Muscle of leg (tissue), 16 donors: ENCODE results near the gene NUP35. TPM values are rescaled to one million over a fixed set of nuclear protein-coding genes. Genes with fewer than 3 reads are reported as not detected.
A peak's percentile ranks its signal among the peaks of the same experiment; 100 is the strongest.

Experiments
- DNase-seq: peaks from one replicate; pipeline ENCODE4 v3.0.0; 2013
- H3K27ac ChIP-seq: one replicate; pipeline ENCODE4 v1.5.1; 2013; ENCODE audit warnings: mild to moderate bottlenecking, low read length, control low read depth
- H3K27me3 ChIP-seq: one replicate; pipeline ENCODE4 v1.6.1; 2013; ENCODE audit warnings: low read length; ENCODE audit not compliant: control insufficient read depth, insufficient read depth
- H3K36me3 ChIP-seq: one replicate; pipeline ENCODE4 v1.6.1; 2013; ENCODE audit warnings: low read length; ENCODE audit not compliant: control insufficient read depth, insufficient read depth
- H3K4me1 ChIP-seq: one replicate; pipeline ENCODE4 v1.6.1; 2013; ENCODE audit warnings: low read length; ENCODE audit not compliant: control insufficient read depth, insufficient read depth
- H3K4me3 ChIP-seq: one replicate; pipeline ENCODE4 v1.5.1; 2013; ENCODE audit warnings: low read length, control low read depth
- H3K9me3 ChIP-seq: replicated peaks from 2 replicates; pipeline ENCODE4 v1.6.1; 2013; ENCODE audit warnings: low read depth, low read length; ENCODE audit not compliant: control insufficient read depth
- WGBS: methylation state at CpG from one replicate; pipeline ENCODE4 v1.1.5; 2013; ENCODE audit warnings: missing lambda C conversion rate; ENCODE audit not compliant: insufficient coverage; 5-methylcytosine and 5-hydroxymethylcytosine counted together
- long read RNA-seq, 11 donors: transcript quantifications; one replicate each; lab custom pipeline, GENCODE V29; 2026
- polyA plus RNA-seq, 8 donors: library from polyadenylated mRNA; unstranded; fragments of 120-200 nt; gene quantifications; one replicate each; pipeline versions ENCODE4 v1.2.1 to v1.2.3, GENCODE V29; 2013; ENCODE audit warnings: inconsistent platforms in 1 of 8, low replicate concordance in 1 of 8; ENCODE audit not compliant: insufficient read length in 8 of 8, insufficient read depth in 1 of 8
- total RNA-seq: library from RNA; stranded (reverse); fragments of 120-200 nt; gene quantifications from one replicate; pipeline ENCODE4 v1.2.4, GENCODE V29; 2013

NUP35 gene
- total RNA-seq (21.0 TPM), polyA plus RNA-seq (10 to 100 TPM; 13.8 to 17.9 (median 14.6) TPM)
- long read RNA-seq, donor 1, transcript NUP35-201 (9 exons, 1,633 nt) = major isoform, 5 of 5 reads
- long read RNA-seq, donor 1, partial matches to known transcripts = 0 of 5 reads
- long read RNA-seq, donor 1, other reads (novel, unspliced or antisense) = 0 of 5 reads
- long read RNA-seq, donor 2, partial matches to known transcripts = 0 of 3 reads
- long read RNA-seq, donor 2, other reads (novel, unspliced or antisense) = 0 of 3 reads
- long read RNA-seq, donor 3, transcript NUP35-201 (9 exons, 1,633 nt) = major isoform, 9 of 9 reads
- long read RNA-seq, donor 3, partial matches to known transcripts = 0 of 9 reads
- long read RNA-seq, donor 3, other reads (novel, unspliced or antisense) = 0 of 9 reads
- long read RNA-seq, donor 4, partial matches to known transcripts = 0 of 4 reads
- long read RNA-seq, donor 4, other reads (novel, unspliced or antisense) = 0 of 4 reads
- long read RNA-seq, donor 5, transcript NUP35-201 (9 exons, 1,633 nt) = major isoform, 11 of 14 reads
- long read RNA-seq, donor 5, partial matches to known transcripts = 0 of 14 reads
- long read RNA-seq, donor 5, other reads (novel, unspliced or antisense) = 0 of 14 reads
- long read RNA-seq, donor 6, transcript NUP35-201 (9 exons, 1,633 nt) = major isoform, 9 of 9 reads
- long read RNA-seq, donor 6, partial matches to known transcripts = 0 of 9 reads
- long read RNA-seq, donor 6, other reads (novel, unspliced or antisense) = 0 of 9 reads
- long read RNA-seq, donor 7, transcript NUP35-201 (9 exons, 1,633 nt) = major isoform, 5 of 5 reads
- long read RNA-seq, donor 7, partial matches to known transcripts = 0 of 5 reads
- long read RNA-seq, donor 7, other reads (novel, unspliced or antisense) = 0 of 5 reads
- long read RNA-seq, donor 8, partial matches to known transcripts = 0 of 3 reads
- long read RNA-seq, donor 8, other reads (novel, unspliced or antisense) = 0 of 3 reads
- long read RNA-seq, donor 9, transcript NUP35-201 (9 exons, 1,633 nt) = major isoform, 5 of 5 reads
- long read RNA-seq, donor 9, partial matches to known transcripts = 0 of 5 reads
- long read RNA-seq, donor 9, other reads (novel, unspliced or antisense) = 0 of 5 reads
- long read RNA-seq, donor 10, transcript NUP35-201 (9 exons, 1,633 nt) = major isoform, 8 of 9 reads
- long read RNA-seq, donor 10, partial matches to known transcripts = 0 of 9 reads
- long read RNA-seq, donor 10, other reads (novel, unspliced or antisense) = 0 of 9 reads
- long read RNA-seq, donor 11, transcript NUP35-201 (9 exons, 1,633 nt) = major isoform, 9 of 10 reads
- long read RNA-seq, donor 11, partial matches to known transcripts = 0 of 10 reads
- long read RNA-seq, donor 11, other reads (novel, unspliced or antisense) = 0 of 10 reads

- peak within 1 kb of the TSS; percentile 88 for H3K4me3 ChIP-seq
- H3K4me1 ChIP-seq = peaks cover 6% of the 10 kb centered on the region
- peak within 1 kb of the TSS; percentile 98 for H3K27ac ChIP-seq
- no peaks in the 10 kb centered on the region for H3K9me3 ChIP-seq
- WGBS = 0% methylated on average over 30 of the region's 43 CpGs
- no peaks in the 10 kb centered on the region for H3K36me3 ChIP-seq
- no peaks in the 10 kb centered on the region for H3K27me3 ChIP-seq
- peak; percentile 97 for DNase-seq
Observed at GRCh38 chr2:183124222-183124956, at the start of gene NUP35. Gene NUP35, plus strand, starts transcription at chr2:183124443. Its CDS starts 15 bp downstream, at chr2:183124458.

- no peaks in the 10 kb centered on the region for H3K36me3 ChIP-seq
- 0% methylated on average over 4 of the region's 8 CpGs for WGBS
- H3K27me3 ChIP-seq = peaks cover 4% of the 10 kb centered on the region
- no peak for DNase-seq
- H3K9me3 ChIP-seq = no peaks in the 10 kb centered on the region
- no peaks in the 10 kb centered on the region for H3K4me1 ChIP-seq
- peak overlapping the region; percentile 95 for H3K27ac ChIP-seq
- peak overlapping the region; percentile 79 for H3K4me3 ChIP-seq
Observed at GRCh38 chr2:183078163-183078463, 46.1 kb upstream of the NUP35 start.

- Histone ChIP-seq H3K27me3 (peaks cover 4% of the 10 kb centered on the region), H3K4me1 (no peaks in the 10 kb centered on the region), H3K27ac (peak within 1 kb of the TSS; percentile 95), H3K4me3 (peak within 1 kb of the TSS; percentile 79), H3K36me3 (no peaks in the 10 kb centered on the region), H3K9me3 (no peaks in the 10 kb centered on the region)
- peak; percentile 98 for DNase-seq
- 0% methylated on average over 13 of the region's 20 CpGs for WGBS
Observed at GRCh38 chr2:183078464-183079138, 45.6 kb upstream of the NUP35 start, which contains the start of gene DUSP19. Gene DUSP19, plus strand, starts transcription at chr2:183078747. Its CDS starts 187 bp downstream, at chr2:183078934.

- peak; percentile 54 for DNase-seq
- 24% methylated on average over 3 of the region's 13 CpGs for WGBS
- H3K27me3 ChIP-seq = peaks cover 4% of the 10 kb centered on the region
- H3K36me3 ChIP-seq = no peaks in the 10 kb centered on the region
- H3K9me3 ChIP-seq = no peaks in the 10 kb centered on the region
- no peaks in the 10 kb centered on the region for H3K4me1 ChIP-seq
- peak overlapping the region; percentile 95 for H3K27ac ChIP-seq
- peak overlapping the region; percentile 79 for H3K4me3 ChIP-seq
Observed at GRCh38 chr2:183079139-183079775, 45.0 kb upstream of the NUP35 start.

- 60% methylated on average over 1 of the region's 1 CpG for WGBS
- Histone ChIP-seq H3K4me1 (no peaks in the 10 kb centered on the region), H3K36me3 (no peaks in the 10 kb centered on the region), H3K27me3 (no peaks in the 10 kb centered on the region), H3K4me3 (no peak overlapping the region), H3K9me3 (no peaks in the 10 kb centered on the region), H3K27ac (no peak overlapping the region)
- no peak for DNase-seq
Observed at GRCh38 chr2:183081911-183082310, 42.3 kb upstream of the NUP35 start.

GRCh38 chr2:183088061-183088460, 36.2 kb upstream of the NUP35 start:
- Histone ChIP-seq H3K27ac (no peak overlapping the region), H3K36me3 (no peaks in the 10 kb centered on the region), H3K9me3 (no peaks in the 10 kb centered on the region), H3K27me3 (no peaks in the 10 kb centered on the region), H3K4me1 (no peaks in the 10 kb centered on the region), H3K4me3 (no peak overlapping the region)
- no peak for DNase-seq
- WGBS = no CpG with 5 or more reads among the region's 3 CpGs

GRCh38 chr2:183089192-183089851, 34.9 kb upstream of the NUP35 start:
- H3K4me3 ChIP-seq = no peak overlapping the region
- no peaks in the 10 kb centered on the region for H3K4me1 ChIP-seq
- DNase-seq = no peak
- H3K9me3 ChIP-seq = no peaks in the 10 kb centered on the region
- 60% methylated on average over 1 of the region's 6 CpGs for WGBS
- H3K27ac ChIP-seq = no peak overlapping the region
- H3K36me3 ChIP-seq = no peaks in the 10 kb centered on the region
- no peaks in the 10 kb centered on the region for H3K27me3 ChIP-seq

- H3K27ac ChIP-seq = no peak overlapping the region
- WGBS = 95% methylated on average over 3 of the region's 7 CpGs
- H3K27me3 ChIP-seq = no peaks in the 10 kb centered on the region
- no peaks in the 10 kb centered on the region for H3K9me3 ChIP-seq
- no peaks in the 10 kb centered on the region for H3K4me1 ChIP-seq
- H3K36me3 ChIP-seq = no peaks in the 10 kb centered on the region
- no peak overlapping the region for H3K4me3 ChIP-seq
- DNase-seq = no peak
Observed at GRCh38 chr2:183091318-183091953, 32.8 kb upstream of the NUP35 start.
